Measurements from ENCODE around the gene GID4.
A peak's percentile ranks its signal among the peaks of the same experiment; 100 is the strongest.
"Not testable (repeated sequence)": the region's sequence is repeated elsewhere in the genome, so short reads cannot be mapped to it uniquely, and the experiment has no call there.

Gene GID4

GRCh38 chr17:17993366-17993765, 45.8 kb upstream of the GID4 start:
- Histone ChIP-seq H3K9me2 (replicated peaks; ENCODE audit: control insufficient read depth, low read length) (no peaks in the 10 kb centered on the region), H3K4me2 (ENCODE audit: low read length) (no peak overlapping the region)
- TF ChIP-seq EZH2phosphoT487 (IDR thresholded peaks at IDR 0.05; ENCODE audit: borderline replicate concordance, low read length), result no peak
- TF ChIP-seq, protein P1, sequence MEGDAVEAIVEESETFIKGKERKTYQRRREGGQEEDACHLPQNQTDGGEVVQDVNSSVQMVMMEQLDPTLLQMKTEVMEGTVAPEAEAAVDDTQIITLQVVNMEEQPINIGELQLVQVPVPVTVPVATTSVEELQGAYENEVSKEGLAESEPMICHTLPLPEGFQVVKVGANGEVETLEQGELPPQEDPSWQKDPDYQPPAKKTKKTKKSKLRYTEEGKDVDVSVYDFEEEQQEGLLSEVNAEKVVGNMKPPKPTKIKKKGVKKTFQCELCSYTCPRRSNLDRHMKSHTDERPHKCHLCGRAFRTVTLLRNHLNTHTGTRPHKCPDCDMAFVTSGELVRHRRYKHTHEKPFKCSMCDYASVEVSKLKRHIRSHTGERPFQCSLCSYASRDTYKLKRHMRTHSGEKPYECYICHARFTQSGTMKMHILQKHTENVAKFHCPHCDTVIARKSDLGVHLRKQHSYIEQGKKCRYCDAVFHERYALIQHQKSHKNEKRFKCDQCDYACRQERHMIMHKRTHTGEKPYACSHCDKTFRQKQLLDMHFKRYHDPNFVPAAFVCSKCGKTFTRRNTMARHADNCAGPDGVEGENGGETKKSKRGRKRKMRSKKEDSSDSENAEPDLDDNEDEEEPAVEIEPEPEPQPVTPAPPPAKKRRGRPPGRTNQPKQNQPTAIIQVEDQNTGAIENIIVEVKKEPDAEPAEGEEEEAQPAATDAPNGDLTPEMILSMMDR (IDR thresholded peaks at IDR 0.05; ENCODE audit: low read depth, low read length, poor library complexity, severe bottlenecking), result no peak

DNA sequence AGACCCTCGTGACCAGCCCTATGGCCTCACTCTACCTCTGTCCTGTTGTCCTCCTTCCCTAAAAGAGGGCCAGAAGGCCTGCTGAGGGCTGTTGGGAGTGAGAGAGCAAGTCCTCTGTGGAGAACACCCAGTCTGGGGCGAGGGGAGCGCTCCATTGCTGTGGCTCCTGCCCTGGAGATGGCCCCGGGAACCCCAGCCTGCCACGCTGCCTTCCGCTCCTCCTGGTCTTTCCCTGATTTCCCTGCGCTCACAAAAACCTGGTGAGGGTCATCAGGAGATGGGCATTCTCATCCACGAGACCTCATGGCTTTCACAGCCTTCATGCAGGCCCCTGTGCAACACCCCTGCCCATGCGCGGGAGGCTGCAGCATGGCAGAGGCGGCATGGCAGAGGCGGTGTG, 45.4 kb upstream of the GID4 start:
- H3K4me3 ChIP-seq (ENCODE audit: low read length), result no peak overlapping the region
- no peaks in the 10 kb centered on the region for H3K27me3 ChIP-seq (ENCODE audit: control insufficient read depth, low read length)
- H3F3A ChIP-seq (ENCODE audit: control insufficient read depth, insufficient read depth), result no peaks in the 10 kb centered on the region
- H3K36me3 ChIP-seq (ENCODE audit: control insufficient read depth, low read length), result no peaks in the 10 kb centered on the region
- no peaks in the 10 kb centered on the region for H3K9me2 ChIP-seq (replicated peaks; ENCODE audit: control insufficient read depth, low read length)
- no peak for TF ChIP-seq EZH2phosphoT487 (IDR thresholded peaks at IDR 0.05; ENCODE audit: borderline replicate concordance, low read length)
- TF ChIP-seq, protein P1 (IDR thresholded peaks at IDR 0.05; ENCODE audit: low read depth, low read length, poor library complexity, severe bottlenecking), result no peak
- H3K4me1 ChIP-seq (ENCODE audit: control insufficient read depth, low read length), result no peaks in the 10 kb centered on the region
- H4K20me1 ChIP-seq (ENCODE audit: control insufficient read depth, insufficient read depth, low read depth, low read length), result no peaks in the 10 kb centered on the region
- H3K27ac ChIP-seq (ENCODE audit: low read depth, low read length), result no peak overlapping the region
- no peak overlapping the region for H3K4me2 ChIP-seq (ENCODE audit: low read length)
- no peaks in the 10 kb centered on the region for H3K79me2 ChIP-seq (ENCODE audit: control insufficient read depth, low read length)
- H3K9me3 ChIP-seq (ENCODE audit: control insufficient read depth, insufficient read depth, low read length), result no peaks in the 10 kb centered on the region

More at GRCh38 chr17:17993366-17993765, 45.8 kb upstream of the GID4 start:
- Histone ChIP-seq H3K4me3 (ENCODE audit: low read length) (no peak overlapping the region), H3K79me2 (ENCODE audit: control insufficient read depth, low read length) (no peaks in the 10 kb centered on the region), H3K9me3 (ENCODE audit: control insufficient read depth, insufficient read depth, low read length) (no peaks in the 10 kb centered on the region), H3F3A (ENCODE audit: control insufficient read depth, insufficient read depth) (no peaks in the 10 kb centered on the region), H3K27ac (ENCODE audit: low read depth, low read length) (no peak overlapping the region), H3K36me3 (ENCODE audit: control insufficient read depth, low read length) (no peaks in the 10 kb centered on the region), H3K4me1 (ENCODE audit: control insufficient read depth, low read length) (no peaks in the 10 kb centered on the region), H3K27me3 (ENCODE audit: control insufficient read depth, low read length) (no peaks in the 10 kb centered on the region), H4K20me1 (ENCODE audit: control insufficient read depth, insufficient read depth, low read depth, low read length) (no peaks in the 10 kb centered on the region)

GRCh38 chr17:17994271-17995069, 44.7 kb upstream of the GID4 start:
- Histone ChIP-seq H3K27me3 (ENCODE audit: control insufficient read depth, low read length) (no peaks in the 10 kb centered on the region), H3K4me3 (ENCODE audit: low read length) (no peak overlapping the region), H3K9me3 (ENCODE audit: control insufficient read depth, insufficient read depth, low read length) (no peaks in the 10 kb centered on the region), H3K27ac (ENCODE audit: low read depth, low read length) (no peak overlapping the region), H3K9me2 (replicated peaks; ENCODE audit: control insufficient read depth, low read length) (no peaks in the 10 kb centered on the region), H3K36me3 (ENCODE audit: control insufficient read depth, low read length) (no peaks in the 10 kb centered on the region), H4K20me1 (ENCODE audit: control insufficient read depth, insufficient read depth, low read depth, low read length) (no peaks in the 10 kb centered on the region), H3K4me1 (ENCODE audit: control insufficient read depth, low read length) (no peaks in the 10 kb centered on the region), H3F3A (ENCODE audit: control insufficient read depth, insufficient read depth) (no peaks in the 10 kb centered on the region), H3K79me2 (ENCODE audit: control insufficient read depth, low read length) (no peaks in the 10 kb centered on the region), H3K4me2 (ENCODE audit: low read length) (no peak overlapping the region)
- TF ChIP-seq, protein P1 (IDR thresholded peaks at IDR 0.05; ENCODE audit: low read depth, low read length, poor library complexity, severe bottlenecking), result peak; percentile 57
- TF ChIP-seq EZH2phosphoT487 (IDR thresholded peaks at IDR 0.05; ENCODE audit: borderline replicate concordance, low read length), result no peak

DNA sequence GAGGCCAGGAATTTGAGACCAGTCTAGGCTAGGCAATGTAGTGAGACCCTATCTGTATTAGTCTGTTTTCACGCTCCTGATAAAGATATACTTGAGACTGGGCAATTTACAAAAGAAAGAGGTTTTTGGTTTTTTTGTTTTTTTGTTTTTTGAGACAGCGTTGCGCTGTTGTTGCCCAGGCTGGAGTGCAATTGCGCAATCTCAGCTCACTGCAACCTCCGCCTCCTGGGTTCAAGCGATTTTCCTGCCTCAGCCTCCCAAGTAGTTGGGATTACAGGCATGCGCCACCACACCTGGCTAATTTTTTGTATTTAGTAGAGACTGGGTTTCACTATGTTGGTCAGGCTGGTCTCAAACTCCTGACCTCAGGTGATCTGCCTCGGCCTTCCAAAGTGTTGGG, 43.3 kb upstream of the GID4 start:
- not testable (repeated sequence) for H3K9me2 ChIP-seq (replicated peaks; ENCODE audit: control insufficient read depth, low read length); H3K4me3 ChIP-seq (ENCODE audit: low read length); H3K79me2 ChIP-seq (ENCODE audit: control insufficient read depth, low read length); H3K4me1 ChIP-seq (ENCODE audit: control insufficient read depth, low read length); H3K36me3 ChIP-seq (ENCODE audit: control insufficient read depth, low read length); H3F3A ChIP-seq (ENCODE audit: control insufficient read depth, insufficient read depth); H3K4me2 ChIP-seq (ENCODE audit: low read length); H4K20me1 ChIP-seq (ENCODE audit: control insufficient read depth, insufficient read depth, low read depth, low read length); H3K27ac ChIP-seq (ENCODE audit: low read depth, low read length); H3K9me3 ChIP-seq (ENCODE audit: control insufficient read depth, insufficient read depth, low read length); H3K27me3 ChIP-seq (ENCODE audit: control insufficient read depth, low read length)
